HepG2 (cell line): ENCODE results near the gene ADAMTS20. TPM values are rescaled to one million over a fixed set of nuclear protein-coding genes. Genes with fewer than 3 reads are reported as not detected.

ENCODE experiments used
- ATAC-seq: fragments of 200-7000 bp; cut with Tn5 transposase; 3 replicates; pipeline ENCODE4 v1.9.1; 2020; ENCODE audit warnings: mild to moderate bottlenecking, moderate library complexity
- BruUV-seq: library from RNA; stranded (reverse); fragments of 400-500 nt; replicated peaks from 2 replicates; lab custom pipeline; 2021; lab: Mats Ljungman, UMichigan
- CTCF ChIA-PET: fragments of 300-600 bp; formaldehyde crosslinking; extraction: SDS; loops from one replicate; lab custom pipeline; 2021; ENCODE audit warnings: low total read pairs, inconsistent platforms, low intra/inter-chr PET ratio; lab: Yijun Ruan, JAX
- POLR2A ChIA-PET: fragments of 350-600 bp; sonication (Branson Sonifier 250); formaldehyde crosslinking; loops from one replicate; lab custom pipeline; 2020; ENCODE audit warnings: antibody characterized with exemption, inconsistent platforms; lab: Yijun Ruan, JAX
- DNase-seq: peaks from one replicate; pipeline ENCODE4 v3.0.0-alpha.2; 2015; ENCODE audit warnings: low spot score
- FAIRE-seq: peaks from 3 replicates; lab custom pipeline; 2011; peaks lifted over from hg19 to GRCh38; lab: Jason Lieb, UNC
- H2AFZ ChIP-seq: one replicate; pipeline ENCODE4 v1.6.1; 2011; ENCODE audit warnings: low read length, inconsistent platforms
- H3K27ac ChIP-seq: fragments of 300-600 bp; 3 replicates; pipeline ENCODE4 v1.8.0; 2011; ENCODE audit warnings: mixed run types, mild to moderate bottlenecking, mixed read lengths, low read length, inconsistent platforms; ENCODE audit not compliant: insufficient read depth; ENCODE audit errors: extremely low read length
- H3K27me3 ChIP-seq, 2 experiments: fragments of 200-600 bp in 1 of 2; 2 replicates in 1 of 2; 3 replicates in 1 of 2; pipeline versions ENCODE4 v1.6.0 to v1.8.0; 2011; ENCODE audit warnings: low read length in 2 of 2, mild to moderate bottlenecking in 2 of 2, moderate library complexity in 2 of 2, inconsistent platforms in 1 of 2; ENCODE audit not compliant: insufficient read depth in 2 of 2, control insufficient read depth in 1 of 2
- H3K36me3 ChIP-seq, 2 experiments: fragments of 200-600 bp in 1 of 2; replicated peaks in 1 of 2; 2 replicates in 1 of 2; 3 replicates in 1 of 2; pipeline versions ENCODE4 v1.5.1 to v1.8.0; 2011; ENCODE audit warnings: low read length in 2 of 2, inconsistent platforms in 1 of 2; ENCODE audit not compliant: insufficient read depth in 2 of 2, control insufficient read depth in 1 of 2
- H3K4me1 ChIP-seq: 2 replicates; pipeline ENCODE4 v1.5.1; 2012; ENCODE audit warnings: low read length, inconsistent platforms; ENCODE audit not compliant: insufficient read depth
- H3K4me2 ChIP-seq: 2 replicates; pipeline ENCODE4 v1.6.0; 2011; ENCODE audit warnings: low read depth, low read length, inconsistent platforms
- H3K4me3 ChIP-seq, 3 experiments: fragments of 200-600 bp in 1 of 3; sonication (generic), shearing (Covaris generic) in 1 of 3; replicated peaks in 1 of 3; 2 replicates each; pipeline ENCODE4 v1.5.1; 2011 to 2016; ENCODE audit warnings: low read length in 3 of 3, inconsistent platforms in 2 of 3, low read depth in 2 of 3, mild to moderate bottlenecking in 2 of 3, control low read depth in 1 of 3, mixed read lengths in 1 of 3; ENCODE audit not compliant: insufficient read depth in 1 of 3
- H3K79me2 ChIP-seq: one replicate; pipeline ENCODE4 v1.6.1; 2011; ENCODE audit warnings: low read length, inconsistent platforms; ENCODE audit not compliant: insufficient read depth
- H3K9ac ChIP-seq: 2 replicates; pipeline ENCODE4 v1.6.0; 2011; ENCODE audit warnings: mild to moderate bottlenecking, low read depth, low read length, inconsistent platforms; ENCODE audit not compliant: insufficient read depth
- H3K9me3 ChIP-seq: 2 replicates; pipeline ENCODE4 v1.5.1; 2012; ENCODE audit warnings: mild to moderate bottlenecking, low read length
- H4K20me1 ChIP-seq: 2 replicates; pipeline ENCODE4 v1.6.0; 2011; ENCODE audit warnings: inconsistent platforms, mild to moderate bottlenecking, low read length, moderate library complexity; ENCODE audit not compliant: insufficient read depth
- DMAP1 ChIP-seq: IDR thresholded peaks from 2 replicates; pipeline ENCODE4 v1.6.1; 2016
- FOXP1 ChIP-seq, 2 experiments: fragments of 450-650 bp in 1 of 2; IDR thresholded peaks; 2 replicates each; pipeline ENCODE4 v1.6.1; 2017 to 2018; ENCODE audit warnings: antibody characterized with exemption in 1 of 2
- GATAD2A ChIP-seq: IDR thresholded peaks from 2 replicates; pipeline ENCODE4 v1.6.1; 2016
- KAT7 ChIP-seq: IDR thresholded peaks from 2 replicates; pipeline ENCODE4 v1.6.1; 2018; ENCODE audit warnings: borderline replicate concordance, missing compliant biosample characterization
- NKX3-1 ChIP-seq: sonication (generic); formaldehyde crosslinking; IDR thresholded peaks from 2 replicates; pipeline ENCODE4 v1.5.0; 2020; ENCODE audit warnings: missing genetic modification reagents
- RORA ChIP-seq: sonication (generic); formaldehyde crosslinking; IDR thresholded peaks from 2 replicates; pipeline ENCODE4 v1.5.0; 2020; ENCODE audit warnings: mild to moderate bottlenecking, missing genetic modification reagents, moderate library complexity
- TERF1 ChIP-seq: sonication (generic); formaldehyde crosslinking; IDR thresholded peaks from 2 replicates; pipeline ENCODE4 v1.8.0; 2022; ENCODE audit warnings: mild to moderate bottlenecking, missing genetic modification reagents, moderate library complexity
- THAP11 ChIP-seq: IDR thresholded peaks from 2 replicates; pipeline ENCODE4 v1.6.1; 2016; ENCODE audit warnings: missing biosample characterization, missing genetic modification reagents
- TIGD3 ChIP-seq: sonication (generic); formaldehyde crosslinking; IDR thresholded peaks from 2 replicates; pipeline ENCODE4 v1.5.1; 2020; ENCODE audit warnings: mild to moderate bottlenecking, missing genetic modification reagents, borderline replicate concordance
- in situ Hi-C: cut with HindIII; loops from 2 replicates; pipeline ENCODE4 v1.10.0; 2017; ENCODE audit warnings: low pct_unique_long_range_greater_than_20kb; ENCODE audit not compliant: extremely low pct_ligation_motif_present
- intact Hi-C: fragments of 100-400 bp; cut with micrococcal nuclease; formaldehyde crosslinking; loops from one replicate; pipeline ENCODE4 v1.10.0; 2022; ENCODE audit not compliant: unreplicated experiment
- polyA plus RNA-seq, 8 experiments: library from polyadenylated mRNA; depleted of rRNA in 3 of 8; stranded (reverse) in 7 of 8; unstranded in 1 of 8; fragments of >200 nt; fragmentation: Illumina TruSeq in 4 of 8; extraction: Trizol in 4 of 8; gene quantifications; 2 replicates each; pipeline versions ENCODE4 v1.2.1 to v1.2.3, GENCODE V29; 2011 to 2016; ENCODE audit warnings: low read depth in 4 of 8, missing spikeins in 1 of 8, mixed read lengths in 1 of 8; ENCODE audit not compliant: insufficient read depth in 1 of 8
- total RNA-seq, 5 experiments: library from RNA; depleted of rRNA; stranded (reverse); fragments of >200 nt; fragmentation: Illumina TruSeq; extraction: Trizol; gene quantifications; 2 replicates each; pipeline ENCODE4 v1.2.3, GENCODE V29; 2016; ENCODE audit warnings: low read depth in 1 of 5
- TF ChIP-seq, protein P1 (sequence below): sonication (generic); formaldehyde crosslinking; IDR thresholded peaks from 2 replicates; pipeline ENCODE4 v1.4.0; 2020; ENCODE audit warnings: mild to moderate bottlenecking, missing genetic modification reagents
- TF ChIP-seq, protein P2 (sequence below): IDR thresholded peaks from 2 replicates; pipeline ENCODE4 v1.6.1; 2016; ENCODE audit warnings: low read depth, missing genetic modification reagents, missing compliant biosample characterization

The ADAMTS20 gene
- total and polyA plus RNA-seq, 2 of the 13 experiments (the other 11 are each of a cell fraction or from before 2014, with no cell fraction given), result not detected

- Histone ChIP-seq H3K9me3 (no peaks in the 10 kb centered on the region), H3K36me3 (no peaks in the 10 kb centered on the region), H3K4me3 (no peak overlapping the region), H4K20me1 (no peaks in the 10 kb centered on the region), H3K4me2 (no peak overlapping the region), H3K9ac (no peak overlapping the region), H3K4me1 (no peaks in the 10 kb centered on the region), H3K27me3 (no peaks in the 10 kb centered on the region), H3K79me2 (no peaks in the 10 kb centered on the region), H3K27ac (no peak overlapping the region), H2AFZ (no peak overlapping the region)
- ATAC-seq, result no peak
- ChIA-PET CTCF (no interaction called here), POLR2A (no interaction called here)
- no TSS peak for BruUV-seq
- TF ChIP-seq FOXP1 (IDR thresholded peaks at IDR 0.05) (no peak), FOXP1 (CRISPR knock-in tag; IDR thresholded peaks at IDR 0.05) (no peak), DMAP1 (CRISPR knock-in tag) (no peak), GATAD2A (CRISPR knock-in tag) (no peak), NKX3-1 (CRISPR knock-in tag) (no peak), TERF1 (CRISPR knock-in tag) (no peak), KAT7 (CRISPR knock-in tag) (no peak), TIGD3 (CRISPR knock-in tag) (no peak), THAP11 (no peak), RORA (CRISPR knock-in tag) (no peak)
- TF ChIP-seq, protein P1, sequence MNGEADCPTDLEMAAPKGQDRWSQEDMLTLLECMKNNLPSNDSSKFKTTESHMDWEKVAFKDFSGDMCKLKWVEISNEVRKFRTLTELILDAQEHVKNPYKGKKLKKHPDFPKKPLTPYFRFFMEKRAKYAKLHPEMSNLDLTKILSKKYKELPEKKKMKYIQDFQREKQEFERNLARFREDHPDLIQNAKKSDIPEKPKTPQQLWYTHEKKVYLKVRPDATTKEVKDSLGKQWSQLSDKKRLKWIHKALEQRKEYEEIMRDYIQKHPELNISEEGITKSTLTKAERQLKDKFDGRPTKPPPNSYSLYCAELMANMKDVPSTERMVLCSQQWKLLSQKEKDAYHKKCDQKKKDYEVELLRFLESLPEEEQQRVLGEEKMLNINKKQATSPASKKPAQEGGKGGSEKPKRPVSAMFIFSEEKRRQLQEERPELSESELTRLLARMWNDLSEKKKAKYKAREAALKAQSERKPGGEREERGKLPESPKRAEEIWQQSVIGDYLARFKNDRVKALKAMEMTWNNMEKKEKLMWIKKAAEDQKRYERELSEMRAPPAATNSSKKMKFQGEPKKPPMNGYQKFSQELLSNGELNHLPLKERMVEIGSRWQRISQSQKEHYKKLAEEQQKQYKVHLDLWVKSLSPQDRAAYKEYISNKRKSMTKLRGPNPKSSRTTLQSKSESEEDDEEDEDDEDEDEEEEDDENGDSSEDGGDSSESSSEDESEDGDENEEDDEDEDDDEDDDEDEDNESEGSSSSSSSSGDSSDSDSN (CRISPR knock-in tag), result no peak
- TF ChIP-seq, protein P2, sequence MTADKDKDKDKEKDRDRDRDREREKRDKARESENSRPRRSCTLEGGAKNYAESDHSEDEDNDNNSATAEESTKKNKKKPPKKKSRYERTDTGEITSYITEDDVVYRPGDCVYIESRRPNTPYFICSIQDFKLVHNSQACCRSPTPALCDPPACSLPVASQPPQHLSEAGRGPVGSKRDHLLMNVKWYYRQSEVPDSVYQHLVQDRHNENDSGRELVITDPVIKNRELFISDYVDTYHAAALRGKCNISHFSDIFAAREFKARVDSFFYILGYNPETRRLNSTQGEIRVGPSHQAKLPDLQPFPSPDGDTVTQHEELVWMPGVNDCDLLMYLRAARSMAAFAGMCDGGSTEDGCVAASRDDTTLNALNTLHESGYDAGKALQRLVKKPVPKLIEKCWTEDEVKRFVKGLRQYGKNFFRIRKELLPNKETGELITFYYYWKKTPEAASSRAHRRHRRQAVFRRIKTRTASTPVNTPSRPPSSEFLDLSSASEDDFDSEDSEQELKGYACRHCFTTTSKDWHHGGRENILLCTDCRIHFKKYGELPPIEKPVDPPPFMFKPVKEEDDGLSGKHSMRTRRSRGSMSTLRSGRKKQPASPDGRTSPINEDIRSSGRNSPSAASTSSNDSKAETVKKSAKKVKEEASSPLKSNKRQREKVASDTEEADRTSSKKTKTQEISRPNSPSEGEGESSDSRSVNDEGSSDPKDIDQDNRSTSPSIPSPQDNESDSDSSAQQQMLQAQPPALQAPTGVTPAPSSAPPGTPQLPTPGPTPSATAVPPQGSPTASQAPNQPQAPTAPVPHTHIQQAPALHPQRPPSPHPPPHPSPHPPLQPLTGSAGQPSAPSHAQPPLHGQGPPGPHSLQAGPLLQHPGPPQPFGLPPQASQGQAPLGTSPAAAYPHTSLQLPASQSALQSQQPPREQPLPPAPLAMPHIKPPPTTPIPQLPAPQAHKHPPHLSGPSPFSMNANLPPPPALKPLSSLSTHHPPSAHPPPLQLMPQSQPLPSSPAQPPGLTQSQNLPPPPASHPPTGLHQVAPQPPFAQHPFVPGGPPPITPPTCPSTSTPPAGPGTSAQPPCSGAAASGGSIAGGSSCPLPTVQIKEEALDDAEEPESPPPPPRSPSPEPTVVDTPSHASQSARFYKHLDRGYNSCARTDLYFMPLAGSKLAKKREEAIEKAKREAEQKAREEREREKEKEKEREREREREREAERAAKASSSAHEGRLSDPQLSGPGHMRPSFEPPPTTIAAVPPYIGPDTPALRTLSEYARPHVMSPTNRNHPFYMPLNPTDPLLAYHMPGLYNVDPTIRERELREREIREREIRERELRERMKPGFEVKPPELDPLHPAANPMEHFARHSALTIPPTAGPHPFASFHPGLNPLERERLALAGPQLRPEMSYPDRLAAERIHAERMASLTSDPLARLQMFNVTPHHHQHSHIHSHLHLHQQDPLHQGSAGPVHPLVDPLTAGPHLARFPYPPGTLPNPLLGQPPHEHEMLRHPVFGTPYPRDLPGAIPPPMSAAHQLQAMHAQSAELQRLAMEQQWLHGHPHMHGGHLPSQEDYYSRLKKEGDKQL, result no peak
- intact Hi-C loops (no loop called here), in situ Hi-C loops (no loop called here)
- DNase-seq, result no peak
- FAIRE-seq, result no peak
These were observed 135.0 kb downstream of the ADAMTS20 start for GRCh38 chr12:43416981-43417380.
